Ishikawa (cell line): ENCODE measurements around the gene FAIM2.

ENCODE experiments used
- CEBPB ChIP-seq: IDR thresholded peaks from 2 replicates; pipeline ENCODE4 v1.6.1; 2012
- CREB1 ChIP-seq: IDR thresholded peaks from 2 replicates; pipeline ENCODE4 v1.6.1; 2012; ENCODE audit warnings: low read depth
- EGR1 ChIP-seq: IDR thresholded peaks from 2 replicates; pipeline ENCODE4 v1.6.1; 2012
- EP300 ChIP-seq: IDR thresholded peaks from 2 replicates; pipeline ENCODE4 v1.6.1; 2012; ENCODE audit warnings: borderline replicate concordance
- MAX ChIP-seq: IDR thresholded peaks from 2 replicates; pipeline ENCODE4 v1.6.1; 2012
- NFIC ChIP-seq: IDR thresholded peaks from 2 replicates; pipeline ENCODE4 v1.6.1; 2012
- RAD21 ChIP-seq: IDR thresholded peaks from 2 replicates; pipeline ENCODE4 v1.6.1; 2012; ENCODE audit warnings: low read depth
- REST ChIP-seq: IDR thresholded peaks from 2 replicates; pipeline ENCODE4 v1.6.1; 2012; ENCODE audit warnings: low read depth, mild to moderate bottlenecking
- TAF1 ChIP-seq: IDR thresholded peaks from 2 replicates; pipeline ENCODE4 v1.6.1; 2012; ENCODE audit warnings: low read depth, mild to moderate bottlenecking
- TCF12 ChIP-seq: IDR thresholded peaks from 2 replicates; pipeline ENCODE4 v1.6.1; 2012; ENCODE audit warnings: low read depth
- TEAD4 ChIP-seq: IDR thresholded peaks from 2 replicates; pipeline ENCODE4 v1.6.1; 2012
- YY1 ChIP-seq: IDR thresholded peaks from 2 replicates; pipeline ENCODE4 v1.6.1; 2012; ENCODE audit warnings: low read depth
- ZBTB7A ChIP-seq: IDR thresholded peaks from 2 replicates; pipeline ENCODE4 v1.6.1; 2012; ENCODE audit warnings: low read depth

- TF ChIP-seq REST (no peak), ZBTB7A (no peak), CEBPB (no peak), YY1 (no peak), TCF12 (no peak), EP300 (no peak), TEAD4 (no peak), MAX (no peak), RAD21 (no peak), NFIC (no peak), TAF1 (no peak), EGR1 (no peak), CREB1 (no peak)
Observed at GRCh38 chr12:49923035-49923644, 19.4 kb upstream of the FAIM2 start.
